Measurements from ENCODE around the gene ATP5F1E. TPM values are rescaled to one million over a fixed set of nuclear protein-coding genes. Genes with fewer than 3 reads are reported as not detected.
"Not testable (repeated sequence)": the region's sequence is repeated elsewhere in the genome, so short reads cannot be mapped to it uniquely, and the experiment has no call there.

Gene ATP5F1E
- total RNA-seq, 2 donors from 2014 or later: 75.0 to 94.1 TPM

GRCh38 chr20:59044295-59044694 is 12.2 kb upstream of the ATP5F1E start:
- Histone ChIP-seq H3K9ac (ENCODE audit: low read depth in 2 of 2, low read length in 2 of 2) (no peak overlapping the region), H3K4me1 (peaks cover 31% of the 10 kb centered on the region), H3K4me3 (no peak overlapping the region), H3K9me3 (no peaks in the 10 kb centered on the region), H3K27me3 (no peaks in the 10 kb centered on the region), H3K36me3 (no peaks in the 10 kb centered on the region), H3K27ac (no peak overlapping the region)
- TF ChIP-seq CTCF (IDR thresholded peaks at IDR 0.05): no peak
- DNase-seq: no peak
- intact Hi-C loops (cut with DNase I): loop anchor here (5.0 kb wide), 1 partner anchor 157 kb away; no protein-coding TSS in a partner anchor

GRCh38 chr20:59043698-59044097 is 11.6 kb upstream of the ATP5F1E start:
- DNase-seq: no peak
- Histone ChIP-seq H3K9me3 (no peaks in the 10 kb centered on the region), H3K4me3 (no peak overlapping the region), H3K27me3 (no peaks in the 10 kb centered on the region), H3K9ac (ENCODE audit: low read depth in 2 of 2, low read length in 2 of 2) (peak overlapping the region in 1 of 2 donors; percentile 70), H3K4me1 (peaks cover 31% of the 10 kb centered on the region), H3K36me3 (no peaks in the 10 kb centered on the region), H3K27ac (peak overlapping the region; percentile 62)
- intact Hi-C loops (cut with DNase I): loop anchor here (5.0 kb wide), 1 partner anchor 156 kb away; no protein-coding TSS in a partner anchor
- no peak for TF ChIP-seq CTCF (IDR thresholded peaks at IDR 0.05)

GRCh38 chr20:59042796-59043631 is 10.9 kb upstream of the ATP5F1E start:
- no peaks in the 10 kb centered on the region for H3K27me3 ChIP-seq
- peak overlapping the region; percentile 86 for H3K27ac ChIP-seq
- H3K36me3 ChIP-seq: peaks cover under 1% of the 10 kb centered on the region
- H3K9ac ChIP-seq (ENCODE audit: low read depth in 2 of 2, low read length in 2 of 2): peak overlapping the region; percentile 70 to 98
- H3K9me3 ChIP-seq: no peaks in the 10 kb centered on the region
- TF ChIP-seq CTCF (IDR thresholded peaks at IDR 0.05): no peak
- H3K4me1 ChIP-seq: peaks cover 25% of the 10 kb centered on the region
- DNase-seq: peak; percentile 94
- intact Hi-C loops (cut with DNase I): loop anchor here (5.0 kb wide), 1 partner anchor 156 kb away; no protein-coding TSS in a partner anchor
- peak overlapping the region; percentile 93 for H3K4me3 ChIP-seq

DNA sequence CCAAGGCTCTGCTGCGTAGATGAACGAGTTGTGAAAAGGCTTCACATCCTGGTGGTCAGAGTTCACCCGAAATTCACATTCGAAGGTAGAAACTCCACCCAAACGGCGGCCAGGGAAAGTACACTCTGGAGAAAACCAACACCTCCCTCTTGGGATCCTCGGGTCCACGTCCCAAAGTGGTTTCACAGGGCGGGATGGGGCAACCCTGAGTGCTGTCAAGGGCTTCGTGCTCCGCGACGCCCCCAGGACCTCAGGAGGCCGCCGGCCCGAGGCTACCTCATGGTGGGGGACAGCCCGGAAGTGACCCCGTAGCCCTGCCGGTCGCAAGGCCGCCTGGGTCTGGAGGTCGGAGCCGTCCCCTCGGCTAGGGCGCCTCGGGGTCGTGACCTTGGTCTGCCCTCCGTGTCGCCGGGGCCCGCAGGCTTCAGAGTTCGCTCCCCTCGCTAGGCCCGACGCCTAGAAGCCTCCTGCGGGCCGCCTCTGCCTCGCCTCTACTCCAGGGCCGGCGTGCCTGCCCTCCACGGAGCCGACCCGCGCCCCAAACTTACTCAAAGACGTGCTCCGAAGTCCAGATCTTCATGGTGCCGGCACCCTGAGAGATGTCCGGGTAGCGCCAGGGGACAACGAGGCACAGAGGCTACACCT is 10.1 kb upstream of the ATP5F1E start, which contains the start of gene PRELID3B:
PRELID3B (minus strand) TSS at position 636 of the 645 bp plus-strand sequence; CDS start at position 580, 56 bp downstream.
- TF ChIP-seq CTCF (IDR thresholded peaks at IDR 0.05): no peak
- peak within 1 kb of the TSS; percentile 70 to 98 for H3K9ac ChIP-seq (ENCODE audit: low read depth in 2 of 2, low read length in 2 of 2)
- H3K36me3 ChIP-seq: peaks cover 8% of the 10 kb centered on the region
- peak within 1 kb of the TSS; percentile 86 for H3K27ac ChIP-seq
- H3K27me3 ChIP-seq: no peaks in the 10 kb centered on the region
- DNase-seq: peak; percentile 73
- intact Hi-C loops (cut with DNase I): loop anchor here (5.0 kb wide), 1 partner anchor 155 kb away; no protein-coding TSS in a partner anchor
- H3K4me1 ChIP-seq: peaks cover 22% of the 10 kb centered on the region
- no peaks in the 10 kb centered on the region for H3K9me3 ChIP-seq
- peak within 1 kb of the TSS; percentile 93 for H3K4me3 ChIP-seq

GRCh38 chr20:59041487-59041886 is 9.4 kb upstream of the ATP5F1E start:
- not testable (repeated sequence) for DNase-seq, H3K9me3 ChIP-seq, H3K27me3 ChIP-seq
- intact Hi-C loops (cut with DNase I): loop anchor here (5.0 kb wide), 1 partner anchor 154 kb away; no protein-coding TSS in a partner anchor
- Histone ChIP-seq H3K9ac (ENCODE audit: low read depth in 2 of 2, low read length in 2 of 2) (peak overlapping the region; percentile 60 to 98), H3K27ac (peak overlapping the region; percentile 86), H3K36me3 (peaks cover 13% of the 10 kb centered on the region), H3K4me1 (peaks cover 22% of the 10 kb centered on the region), H3K4me3 (peak overlapping the region; percentile 93)

Measured in colonic mucosa (tissue), 4 donors.